COLO668 (cell line): Measurements from ENCODE around the gene C2orf81.
"Not testable (repeated sequence)": the region's sequence is repeated elsewhere in the genome, so short reads cannot be mapped to it uniquely, and the experiment has no call there.

ENCODE experiments used
- DNase-seq: peaks from one replicate; lab custom pipeline; 2025; ENCODE audit not compliant: unreplicated experiment; lab: John Stamatoyannopoulos, UW

The C2orf81 gene

DNA sequence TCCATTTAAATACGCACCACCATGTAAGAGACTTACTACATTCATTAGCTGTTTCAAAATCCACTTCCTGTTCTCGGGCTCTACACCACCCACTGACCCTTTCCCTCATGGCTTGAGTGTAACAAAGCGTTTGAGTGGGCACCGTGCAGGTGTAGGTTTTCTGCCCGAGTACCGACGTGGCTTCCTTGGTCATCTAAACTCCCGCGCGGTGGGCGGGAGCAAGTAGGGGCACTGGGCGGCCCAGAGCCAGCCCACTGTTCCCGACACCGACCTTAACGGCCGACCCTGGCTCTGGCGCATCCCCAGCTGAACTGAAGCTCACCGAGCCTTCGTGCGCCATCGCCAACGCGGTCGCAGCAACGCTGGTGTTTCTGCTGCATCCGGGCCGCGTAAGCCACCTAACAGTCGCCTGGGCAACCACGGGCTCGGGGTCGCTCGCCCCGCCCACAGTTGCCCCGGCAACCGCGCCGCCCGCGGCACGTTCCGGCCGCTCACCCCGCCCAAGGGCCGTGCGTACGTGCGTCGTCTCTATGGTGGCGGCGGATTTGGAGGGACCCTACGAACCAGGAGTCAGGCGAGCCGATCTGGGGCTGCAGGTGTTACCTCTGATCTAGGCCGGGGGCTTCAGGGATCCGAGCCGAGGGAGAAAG, at the start of gene C2orf81, which contains the start of gene WDR54:
C2orf81 (minus strand) TSS at position 399 of the 650 bp plus-strand sequence; CDS start at position 340, 59 bp downstream.
WDR54 (plus strand) TSS at position 510 of the 650 bp plus-strand sequence. CDS start 424 bp downstream, outside the sequence.
- DNase-seq, result peak; percentile 97

DNA sequence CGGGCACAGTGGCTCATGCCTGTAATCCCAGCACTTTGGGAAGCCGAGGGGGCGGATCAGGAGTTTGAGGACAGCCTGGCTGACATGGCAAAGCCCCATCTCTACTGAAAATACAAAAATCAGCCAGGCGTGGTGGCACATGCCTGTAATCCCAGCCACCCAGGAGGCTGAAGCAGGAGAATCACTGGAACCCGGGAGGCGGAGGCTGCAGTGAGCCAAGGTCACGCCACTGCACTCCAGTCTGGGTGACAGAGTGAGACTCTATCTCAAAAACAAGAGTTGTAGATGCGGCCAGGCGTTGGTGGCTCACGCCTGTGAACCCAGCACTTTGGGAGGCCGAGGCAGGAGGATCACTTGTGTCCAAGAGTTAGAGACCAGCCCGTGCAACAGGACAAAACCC, 49.3 kb upstream of the C2orf81 start:
- DNase-seq, result not testable (repeated sequence)

GRCh38 chr2:74464406-74464805, 43.0 kb upstream of the C2orf81 start:
- peak; percentile 25 for DNase-seq

DNA sequence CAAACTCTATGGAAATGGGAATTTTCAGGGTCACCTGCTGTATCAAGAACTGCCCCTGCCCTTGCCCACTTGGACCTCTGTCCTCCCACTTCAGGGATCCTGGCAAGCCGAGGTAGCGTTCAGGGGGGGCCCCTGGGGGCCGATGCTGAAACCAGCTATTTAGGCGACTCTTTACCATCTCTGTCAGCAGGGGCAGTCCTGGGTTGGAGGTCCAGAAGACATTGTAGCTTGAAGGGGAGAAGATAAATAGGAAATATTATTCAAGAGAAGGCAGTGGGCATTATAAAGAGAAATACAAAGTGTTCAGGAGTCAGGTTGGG, 41.3 kb upstream of the C2orf81 start:
- DNase-seq, result no peak

- DNase-seq, result no peak
Measured at GRCh38 chr2:74462054-74462785, 40.8 kb upstream of the C2orf81 start.

DNA sequence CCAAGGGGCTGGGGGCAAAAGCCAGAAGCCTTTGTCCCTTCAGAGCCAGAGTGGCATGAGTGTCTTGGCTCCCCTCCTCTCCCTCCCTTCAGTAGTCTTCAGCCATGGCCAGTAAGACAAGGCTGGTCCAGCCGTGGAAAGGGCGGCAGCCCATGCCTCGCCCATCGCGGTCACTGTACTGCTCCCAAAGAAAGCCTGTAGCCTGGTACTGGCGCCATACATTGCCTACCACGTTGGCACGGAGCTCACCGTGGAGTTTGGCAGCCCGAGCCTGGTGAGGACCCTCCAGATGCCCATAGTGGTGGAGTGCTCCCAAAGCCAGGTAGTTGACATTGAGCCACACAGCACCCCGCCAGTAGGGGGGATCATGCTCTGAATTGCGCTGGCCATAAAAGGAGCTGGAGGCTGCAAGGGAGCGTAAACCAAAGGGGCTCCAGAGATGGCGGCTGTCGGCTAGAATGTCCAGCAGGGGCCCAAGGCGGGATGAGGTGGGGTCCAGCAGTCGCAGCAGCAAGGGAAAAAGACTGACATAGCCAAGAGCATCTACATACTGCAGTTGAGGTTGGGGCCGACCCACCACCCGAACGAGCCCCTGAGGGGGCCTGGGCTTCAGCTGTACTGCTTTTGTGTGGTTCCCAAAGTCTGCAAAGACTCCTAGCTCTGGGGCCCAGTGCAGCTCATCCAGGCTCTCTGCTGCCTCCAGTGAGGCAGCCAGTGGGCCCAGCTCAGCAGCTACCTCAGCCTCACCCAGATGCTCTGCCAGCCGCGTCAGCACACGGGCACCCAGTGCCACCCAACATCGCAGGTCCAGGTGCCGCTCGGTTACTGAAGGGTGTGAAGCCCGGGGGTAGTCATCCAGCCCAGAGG, 40.0 kb upstream of the C2orf81 start:
- no peak for DNase-seq

DNA sequence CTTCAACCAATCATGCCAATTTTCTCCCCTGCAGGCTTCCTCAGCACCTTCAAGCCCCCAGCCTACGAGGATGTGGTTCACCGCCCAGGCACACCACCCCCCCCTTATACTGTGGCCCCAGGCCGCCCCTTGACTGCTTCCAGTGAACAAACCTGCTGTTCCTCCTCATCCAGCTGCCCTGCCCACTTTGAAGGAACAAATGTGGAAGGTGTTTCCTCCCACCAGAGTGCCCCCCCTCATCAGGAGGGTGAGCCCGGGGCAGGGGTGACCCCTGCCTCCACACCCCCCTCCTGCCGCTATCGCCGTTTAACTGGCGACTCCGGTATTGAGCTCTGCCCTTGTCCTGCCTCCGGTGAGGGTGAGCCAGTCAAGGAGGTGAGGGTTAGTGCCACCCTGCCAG, 38.8 kb upstream of the C2orf81 start:
- not testable (repeated sequence) for DNase-seq

GRCh38 chr2:74459503-74460118, 38.2 kb upstream of the C2orf81 start:
- DNase-seq, result not testable (repeated sequence)

DNA sequence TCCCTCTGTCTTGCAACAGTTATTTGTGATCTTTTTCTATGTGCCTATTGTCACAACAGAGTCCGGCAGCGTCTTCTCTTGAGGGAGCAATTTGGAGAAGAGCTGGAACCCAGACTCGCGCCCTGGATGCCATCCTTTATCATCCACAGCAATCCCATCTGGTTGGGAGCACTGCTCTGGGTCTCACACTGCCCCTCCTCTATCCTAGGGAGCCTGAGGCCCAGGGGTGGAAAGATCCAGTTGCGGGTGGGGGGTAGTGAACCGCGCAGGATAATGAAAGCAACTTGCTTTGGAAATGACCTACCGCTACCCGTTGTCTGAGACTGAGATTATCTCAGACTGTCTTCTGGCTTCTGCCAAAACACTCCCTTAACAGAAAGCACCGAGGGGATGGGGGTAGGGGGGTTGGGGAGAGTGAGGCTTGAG, 37.5 kb upstream of the C2orf81 start:
- no peak for DNase-seq

- DNase-seq, result peak; percentile 99
Measured at GRCh38 chr2:74458132-74458937, 36.9 kb upstream of the C2orf81 start, which contains the start of gene WBP1. WBP1 (plus strand) TSS chr2:74458438; CDS start chr2:74458603, 165 bp downstream.

GRCh38 chr2:74457549-74458131, 36.2 kb upstream of the C2orf81 start:
- DNase-seq, result peak; percentile 91

DNA sequence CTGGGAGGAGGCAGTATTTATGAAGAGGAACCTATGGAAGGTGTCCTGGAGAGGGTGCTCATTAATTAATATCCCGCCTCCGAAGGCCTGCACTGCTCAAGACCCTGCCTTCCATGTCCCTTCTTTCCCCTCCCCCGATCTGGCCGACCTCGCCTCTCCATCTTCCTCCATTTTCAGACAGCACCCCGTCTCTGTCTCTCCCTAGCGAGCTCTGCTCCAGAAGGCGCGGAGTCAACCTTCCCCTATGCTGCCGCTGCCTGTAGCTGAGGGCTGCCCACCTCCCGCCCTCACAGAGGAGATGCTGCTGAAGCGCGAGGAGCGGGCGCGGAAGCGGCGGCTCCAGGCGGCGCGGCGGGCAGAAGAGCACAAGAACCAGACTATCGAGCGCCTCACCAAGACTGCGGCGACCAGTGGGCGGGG, 35.7 kb upstream of the C2orf81 start:
- no peak for DNase-seq

GRCh38 chr2:74454654-74455511, 33.5 kb upstream of the C2orf81 start, which contains the start of gene INO80B:
INO80B (plus strand) TSS chr2:74455087; CDS start chr2:74455117, 30 bp downstream.
- peak; percentile 95 for DNase-seq

- no peak for DNase-seq
Measured at GRCh38 chr2:74450570-74451190, 29.3 kb upstream of the C2orf81 start.

DNA sequence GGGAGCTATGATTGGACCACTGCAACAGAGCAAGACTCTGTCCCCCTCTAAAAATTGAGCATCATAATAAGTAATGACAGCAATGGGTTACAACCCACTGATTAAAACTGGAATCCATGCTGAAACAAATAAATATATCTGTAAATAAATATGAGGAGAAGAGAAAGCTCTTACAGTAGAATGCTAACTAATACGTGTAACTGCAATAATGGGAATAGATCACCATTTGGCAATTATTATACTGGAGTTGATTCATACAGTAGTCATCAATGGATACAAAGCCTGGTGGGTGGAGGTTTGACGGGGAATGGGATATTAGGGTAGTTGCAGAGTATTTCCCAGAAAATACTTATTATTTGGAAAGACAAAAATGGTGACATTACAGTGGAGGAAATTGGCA, 27.4 kb upstream of the C2orf81 start:
- no peak for DNase-seq

- no peak for DNase-seq
Measured at GRCh38 chr2:74447230-74447999, 26.0 kb upstream of the C2orf81 start.

GRCh38 chr2:74444498-74445318, 23.3 kb upstream of the C2orf81 start:
- DNase-seq, result no peak
